GM18502 (cell line): Measurements from ENCODE around the gene BTAF1.

Source experiments
- ATAC-seq: cut with Tn5 transposase; IDR thresholded peaks from one replicate; pipeline ENCODE4 v1.9.1; 2021; ENCODE audit warnings: mild to moderate bottlenecking; ENCODE audit not compliant: unreplicated experiment, poor library complexity

Gene BTAF1

DNA sequence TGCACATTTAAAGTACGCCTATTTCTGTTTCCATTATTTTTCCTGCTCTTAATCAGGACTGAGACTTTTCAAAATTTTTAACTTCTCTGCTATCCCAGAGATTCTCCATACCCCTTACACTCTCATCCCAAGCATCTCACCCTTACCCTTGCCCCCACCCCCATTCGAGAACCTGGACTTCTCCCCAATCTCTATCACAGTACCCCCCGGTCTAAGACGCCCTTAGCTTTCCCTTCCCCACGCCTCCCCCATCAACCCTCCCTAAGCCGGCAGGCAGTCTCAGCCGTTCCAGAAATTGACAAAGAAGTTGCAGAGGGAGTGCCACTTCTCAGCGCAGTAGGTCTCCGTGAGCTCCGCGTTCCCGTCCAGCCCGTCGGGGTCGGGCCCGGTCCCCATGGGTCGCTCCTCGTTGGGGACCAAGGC is 15.6 kb upstream of the BTAF1 start:
- ATAC-seq = no peak

DNA sequence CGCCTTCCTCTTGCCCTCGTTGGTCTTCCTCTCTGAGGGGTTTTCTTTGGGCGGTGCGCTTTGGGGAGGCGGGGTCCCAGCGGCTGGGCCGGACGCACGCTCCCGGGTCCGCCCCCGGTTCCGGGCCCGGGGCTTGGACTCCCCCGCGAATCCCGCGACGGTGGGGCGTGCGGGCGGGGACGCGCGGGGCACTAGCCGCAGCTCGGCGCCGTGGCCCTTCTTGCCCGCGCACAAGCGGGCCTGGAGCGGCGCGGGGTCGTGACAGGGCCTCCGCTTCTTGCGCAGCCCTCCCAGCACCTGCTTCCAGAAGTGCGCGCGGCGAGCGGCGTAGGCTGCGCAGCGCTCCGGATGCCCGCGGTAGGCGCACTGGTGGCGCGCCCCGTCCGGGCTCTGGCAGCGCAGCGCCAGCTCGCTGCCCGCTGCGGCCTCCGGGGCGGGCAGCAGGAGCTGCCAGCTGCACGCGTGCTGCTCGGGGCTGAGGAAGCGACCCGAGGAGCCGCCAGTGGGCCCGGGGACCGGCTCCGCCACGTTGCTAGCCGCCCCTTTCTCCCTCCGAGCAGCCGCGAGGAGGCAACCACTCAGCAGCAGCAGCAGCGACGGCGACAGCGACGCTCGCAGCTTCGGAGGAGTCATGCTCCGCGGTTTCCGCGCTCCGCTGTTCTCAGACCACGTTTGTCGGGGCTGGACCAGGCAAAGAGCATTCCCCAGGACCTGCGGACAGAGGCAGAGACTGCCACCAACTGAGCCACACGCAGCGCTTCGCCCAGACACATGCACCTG is 15.0 kb upstream of the BTAF1 start:
- ATAC-seq = peak; percentile 89

GRCh38 chr10:91909117-91909677 is 14.4 kb upstream of the BTAF1 start, which contains the start of gene FGFBP3:
TSS of gene FGFBP3 (minus strand) at chr10:91909486. CDS start at chr10:91908969, 517 bp downstream.
- ATAC-seq = no peak

DNA sequence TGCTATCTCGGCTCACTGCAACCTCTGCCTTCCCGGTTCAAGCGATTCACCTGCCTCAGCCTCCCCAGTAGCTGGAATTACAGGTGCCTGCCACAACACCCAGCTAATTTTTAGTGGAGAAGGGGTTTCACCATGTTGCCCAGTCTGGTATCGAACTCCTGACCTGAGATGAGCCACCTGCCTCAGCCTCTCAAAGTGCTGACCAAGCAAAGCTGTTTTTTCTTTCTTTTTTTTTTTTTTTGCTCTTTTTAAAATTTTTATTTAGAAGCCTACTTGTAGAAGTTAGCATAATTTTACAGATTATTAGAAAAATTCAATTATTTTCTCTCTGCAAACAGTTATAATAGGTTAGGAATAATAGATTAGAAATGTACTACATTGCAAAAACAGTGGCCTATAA is 13.1 kb upstream of the BTAF1 start:
- no peak for ATAC-seq

GRCh38 chr10:91919651-91920050 is 3.9 kb upstream of the BTAF1 start:
- no peak for ATAC-seq

GRCh38 chr10:91924212-91925021 is 847 bp downstream of the BTAF1 start:
- ATAC-seq = peak; percentile 29

DNA sequence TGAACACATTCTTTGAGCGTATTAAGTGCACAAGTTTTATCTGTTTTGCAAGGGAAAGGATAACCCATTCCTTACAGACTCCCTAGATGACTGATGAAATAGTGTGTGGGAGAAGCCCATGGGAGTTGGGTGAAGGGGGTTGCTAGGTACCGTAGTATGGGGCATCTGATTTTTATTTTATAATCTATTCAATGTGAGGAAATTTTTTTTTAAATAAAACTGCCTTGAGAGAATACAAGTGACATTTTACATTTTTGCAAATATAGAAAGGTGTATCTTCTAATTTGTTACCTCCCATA is 1.4 kb downstream of the BTAF1 start:
- no peak for ATAC-seq

GRCh38 chr10:91930939-91931338 is 7.4 kb downstream of the BTAF1 start:
- no peak for ATAC-seq

DNA sequence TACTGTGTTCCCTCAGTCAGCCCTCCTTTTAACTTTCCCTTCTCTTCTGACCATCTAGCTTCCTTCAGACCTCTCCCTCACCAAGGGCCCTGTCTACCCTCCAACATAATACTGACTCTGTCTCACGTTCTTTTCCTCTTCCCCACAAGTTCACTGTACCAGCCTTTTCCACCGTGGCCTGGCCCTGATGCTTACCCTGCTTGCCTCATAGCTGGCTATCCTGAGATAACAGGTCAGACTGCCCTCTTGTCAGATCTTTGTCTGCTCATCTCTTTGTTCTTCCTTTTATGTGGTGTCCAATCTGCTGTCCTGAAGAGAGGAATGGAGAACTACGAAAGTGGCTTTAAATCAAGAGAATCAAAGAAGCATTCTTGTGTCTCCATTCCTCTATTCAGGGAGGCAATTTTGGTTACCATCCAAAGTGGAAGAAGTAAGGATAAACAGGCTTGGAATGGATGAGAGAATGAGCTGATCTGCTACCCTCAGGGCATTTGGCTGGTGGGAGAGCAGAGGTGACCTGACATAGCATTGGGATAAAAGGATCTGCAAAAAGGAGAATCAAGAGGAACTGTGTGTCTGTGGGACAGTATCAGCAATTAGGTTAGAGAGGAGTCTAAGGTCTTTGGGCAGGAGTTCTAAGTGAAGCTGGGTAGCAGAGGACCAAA is 8.1 kb downstream of the BTAF1 start:
- no peak for ATAC-seq

GRCh38 chr10:91932737-91933136 is 9.2 kb downstream of the BTAF1 start:
- ATAC-seq = no peak

DNA sequence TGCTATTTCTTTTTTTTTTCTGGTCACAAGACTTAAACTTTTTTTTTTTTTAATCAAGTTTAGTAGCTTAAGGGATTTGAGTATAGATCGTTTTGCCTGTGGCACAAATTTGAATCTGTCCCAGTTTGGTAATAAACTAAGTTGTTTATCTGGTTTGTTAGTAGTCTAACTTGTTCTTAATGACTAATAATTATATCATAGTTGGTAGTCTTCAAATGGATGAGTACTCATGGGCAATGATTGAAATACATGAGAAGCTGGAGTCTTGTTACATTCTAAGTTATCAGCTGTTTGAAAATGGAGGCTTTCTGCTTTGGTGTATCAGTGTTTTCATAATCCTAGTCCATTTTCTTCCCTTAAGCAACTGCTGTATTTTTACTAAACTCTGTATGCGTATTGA is 12.3 kb downstream of the BTAF1 start:
- ATAC-seq = no peak

GRCh38 chr10:91939653-91940052 is 16.1 kb downstream of the BTAF1 start:
- no peak for ATAC-seq

DNA sequence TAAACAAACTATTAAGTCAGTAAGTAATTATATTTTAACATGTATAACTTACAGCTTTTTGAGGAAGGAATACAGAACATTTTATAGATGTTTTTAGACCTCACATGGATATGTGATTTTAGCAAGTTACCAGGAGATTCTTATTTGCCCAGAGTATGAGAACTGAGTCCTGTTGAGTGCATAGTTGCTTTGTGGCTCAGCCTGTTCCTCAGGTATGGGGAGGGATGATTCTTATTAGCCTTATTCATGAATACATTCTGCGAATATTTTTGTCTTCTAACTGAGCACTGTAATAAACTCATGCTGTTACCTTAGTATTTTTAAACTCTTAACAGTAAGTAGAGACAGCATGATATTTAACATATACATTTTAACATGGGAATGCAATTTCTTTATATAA is 17.9 kb downstream of the BTAF1 start:
- no peak for ATAC-seq

DNA sequence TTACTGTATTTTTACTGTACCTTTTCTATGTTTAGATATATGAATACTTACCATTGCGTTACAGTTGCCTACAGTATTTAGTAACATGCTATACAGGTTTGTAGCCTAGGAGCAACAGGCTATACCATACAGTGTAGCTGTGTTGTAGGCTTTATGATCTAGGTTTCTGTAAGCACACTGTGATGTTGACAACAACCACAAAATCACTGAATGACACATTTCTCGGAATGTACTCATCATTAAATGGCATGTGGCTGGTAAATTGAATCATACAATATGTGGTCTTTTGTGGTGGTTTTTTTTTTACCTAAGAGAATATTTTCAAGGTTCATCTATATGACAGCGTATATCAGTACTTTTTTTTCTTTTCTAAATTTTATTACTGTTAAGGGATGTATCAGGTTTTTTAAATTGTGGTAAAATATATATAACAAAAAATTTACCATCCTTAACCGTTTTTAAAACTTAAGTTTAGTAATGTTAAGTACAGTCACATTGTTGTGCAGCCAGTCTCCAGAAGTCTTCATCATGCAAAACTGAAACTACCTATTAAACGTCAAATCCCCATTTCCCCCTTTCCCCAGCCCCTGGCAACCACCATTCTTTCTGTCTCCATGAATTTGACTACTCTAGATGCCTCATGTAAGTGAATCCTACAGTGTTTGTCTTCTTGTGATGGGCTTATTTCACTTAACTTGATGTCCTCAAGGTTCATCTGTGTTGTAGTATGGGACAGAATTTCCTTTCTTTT is 21.5 kb downstream of the BTAF1 start:
- ATAC-seq = peak; percentile 71

DNA sequence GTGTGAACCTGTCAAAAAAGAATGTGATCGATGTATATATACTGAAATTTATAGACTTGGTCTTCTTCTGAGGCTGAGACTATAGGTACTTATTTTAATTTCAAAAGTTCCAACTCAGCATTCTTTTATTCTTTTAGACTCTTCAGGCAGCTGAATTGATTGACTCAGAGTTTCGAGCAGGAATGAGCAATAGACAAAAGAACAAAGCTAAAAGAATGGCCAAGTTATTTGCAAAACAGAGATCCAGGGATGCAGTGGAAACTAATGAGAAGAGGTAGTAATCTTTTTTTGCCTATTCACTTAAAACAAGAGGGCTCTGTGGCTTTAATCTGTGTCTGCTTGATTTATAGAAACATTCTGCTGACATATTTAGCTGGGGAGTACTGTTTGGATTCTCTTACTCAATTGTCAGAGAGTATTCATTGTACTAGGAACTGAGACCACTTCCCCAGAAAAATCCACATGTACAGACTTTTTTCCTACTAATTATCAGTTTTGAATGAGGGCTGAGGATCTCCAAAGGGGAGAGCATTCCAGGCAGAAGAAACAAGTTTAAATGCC is 30.1 kb downstream of the BTAF1 start:
- ATAC-seq = no peak

GRCh38 chr10:91955114-91955513 is 31.5 kb downstream of the BTAF1 start:
- ATAC-seq = no peak

GRCh38 chr10:91957091-91957490 is 33.5 kb downstream of the BTAF1 start:
- no peak for ATAC-seq

DNA sequence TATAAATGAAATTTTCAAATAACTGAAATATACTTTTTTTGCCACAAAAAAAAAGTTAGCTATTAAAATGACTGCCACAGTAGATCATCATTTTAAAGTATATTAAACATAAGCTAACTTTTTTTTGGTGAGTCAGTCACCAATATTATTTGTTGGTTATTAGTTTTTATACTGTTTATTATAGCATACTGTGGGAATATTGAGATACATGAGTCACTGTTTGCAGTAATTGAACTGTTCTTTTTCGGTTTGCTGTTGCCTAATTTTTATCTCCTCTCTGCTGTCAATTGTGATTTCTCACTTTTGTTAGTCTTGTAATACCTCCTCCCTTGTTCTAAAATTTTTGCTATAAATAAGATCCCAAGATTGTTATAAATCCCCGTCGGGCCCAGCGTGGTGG is 45.7 kb downstream of the BTAF1 start:
- no peak for ATAC-seq

DNA sequence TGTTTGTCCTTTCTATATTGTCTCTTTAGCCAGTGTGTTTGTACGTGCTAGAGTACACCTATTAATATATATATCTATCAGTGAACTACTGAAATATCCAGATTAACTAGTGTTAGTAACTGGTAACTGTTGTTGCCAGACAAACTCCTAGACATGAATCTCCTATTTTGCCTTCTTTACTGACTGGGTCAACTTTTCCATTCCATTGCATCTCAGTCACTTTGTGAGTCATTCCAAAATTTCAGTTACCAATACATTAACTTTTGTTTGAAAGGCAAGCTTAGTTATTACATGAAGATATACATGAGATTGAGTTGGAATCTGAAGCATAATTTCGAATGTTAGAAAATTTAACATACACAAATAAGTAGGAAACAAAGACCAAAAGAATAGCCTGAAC is 51.4 kb downstream of the BTAF1 start:
- no peak for ATAC-seq

GRCh38 chr10:91975438-91975837 is 51.9 kb downstream of the BTAF1 start:
- ATAC-seq = no peak
